GM21723 (cell line): ENCODE measurements around the gene ADGRB3.
"Not testable (repeated sequence)": the region's sequence is repeated elsewhere in the genome, so short reads cannot be mapped to it uniquely, and the experiment has no call there.

Experiments used
- ATAC-seq: cut with Tn5 transposase; IDR thresholded peaks from one replicate; pipeline ENCODE4 v1.9.1; 2021; ENCODE audit warnings: mild to moderate bottlenecking, moderate library complexity; ENCODE audit not compliant: unreplicated experiment

The ADGRB3 gene

DNA sequence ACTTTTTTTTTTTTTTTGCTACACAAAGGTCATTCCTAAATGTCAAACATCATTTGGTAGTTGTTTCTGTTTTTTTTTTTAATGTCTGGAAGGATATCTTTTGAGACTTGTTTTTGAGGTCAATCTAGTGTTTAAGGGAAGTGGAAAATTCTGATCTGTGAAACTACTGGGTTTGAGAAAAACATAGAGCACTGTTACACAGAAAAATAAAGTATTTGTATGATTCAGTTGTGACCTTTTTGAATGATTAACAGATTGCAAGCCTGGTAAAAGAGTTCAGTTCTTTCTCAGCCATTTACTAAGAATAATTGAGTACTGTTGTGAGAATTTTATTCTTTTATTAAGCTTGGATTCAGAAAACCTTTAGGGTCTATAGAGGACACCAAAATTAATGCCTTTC, 276.7 kb downstream of the ADGRB3 start:
- ATAC-seq, result no peak

DNA sequence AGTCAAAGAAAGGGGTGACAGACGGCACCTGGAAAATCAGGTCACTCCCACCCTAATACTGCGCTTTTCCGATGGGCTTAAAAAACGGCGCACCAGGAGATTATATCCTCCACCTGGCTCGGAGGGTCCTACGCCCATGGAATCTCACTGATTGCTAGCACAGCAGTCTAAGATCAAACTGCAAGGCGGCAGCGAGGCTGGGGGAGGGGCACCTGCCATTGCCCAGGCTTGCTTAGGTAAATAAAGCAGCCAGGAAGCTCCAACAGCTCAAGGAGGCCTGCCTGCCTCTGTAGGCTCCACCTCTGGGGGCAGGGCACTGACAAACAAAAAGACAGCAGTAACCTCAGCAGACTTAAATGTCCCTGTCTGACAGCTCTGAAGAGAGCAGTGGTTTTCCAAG, 277.7 kb downstream of the ADGRB3 start:
- not testable (repeated sequence) for ATAC-seq

DNA sequence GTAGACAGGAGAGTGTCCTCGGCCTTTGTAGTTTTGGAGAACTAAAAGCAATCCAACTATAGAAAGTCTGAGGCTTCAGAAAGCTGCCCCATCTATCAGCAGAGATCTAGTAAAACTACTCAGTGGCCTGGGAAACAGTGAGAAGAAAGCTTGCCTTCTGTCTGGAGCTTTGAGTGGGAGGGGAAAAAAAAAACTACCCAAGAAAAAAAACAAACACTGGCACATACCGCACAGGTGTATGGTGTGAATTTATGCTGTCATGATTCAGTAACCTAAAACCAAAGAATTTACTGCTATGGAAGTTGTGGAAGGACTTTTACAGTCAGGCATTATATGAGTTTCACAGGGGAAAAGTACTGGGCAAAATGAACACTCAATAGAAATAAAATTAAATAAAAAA, 280.5 kb downstream of the ADGRB3 start:
- ATAC-seq, result no peak

DNA sequence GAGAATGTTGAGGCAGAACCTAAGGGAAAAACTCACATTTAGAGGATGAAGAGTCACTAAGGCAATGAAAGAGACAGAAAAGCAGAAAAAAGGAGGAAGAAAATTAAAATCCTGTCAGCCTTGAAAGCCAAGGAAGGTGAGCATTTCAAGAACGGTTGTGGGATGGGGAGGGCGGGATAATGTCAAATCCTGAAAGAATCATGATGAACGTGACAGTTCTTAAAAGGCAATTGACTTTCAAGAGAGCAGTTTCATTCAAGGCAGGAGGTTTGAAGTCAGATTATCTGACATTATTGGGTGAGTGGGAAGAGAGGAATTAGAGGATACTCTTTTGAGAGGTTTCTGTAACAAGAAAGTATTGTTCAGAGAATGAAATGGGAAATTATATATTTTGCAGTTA, 284.5 kb downstream of the ADGRB3 start:
- no peak for ATAC-seq

DNA sequence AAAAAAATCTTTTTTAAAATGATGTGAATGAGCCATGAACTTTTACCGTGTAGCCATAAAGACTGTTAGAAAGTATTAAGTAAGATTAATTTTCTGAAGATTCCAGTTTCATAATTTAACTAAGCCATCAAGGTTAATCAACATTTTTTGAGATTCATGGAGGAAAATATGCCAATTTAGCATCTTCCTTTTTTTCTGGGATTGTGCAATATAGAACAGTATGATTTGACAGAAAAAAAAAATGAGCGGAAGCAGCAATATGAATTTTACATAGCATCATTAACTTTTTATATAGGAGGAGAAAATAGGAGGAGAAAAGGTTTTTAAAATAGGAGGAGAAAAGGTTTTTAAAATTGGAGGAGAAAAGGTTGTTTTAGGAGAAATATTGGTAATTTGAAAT, 306.3 kb downstream of the ADGRB3 start:
- ATAC-seq, result no peak

DNA sequence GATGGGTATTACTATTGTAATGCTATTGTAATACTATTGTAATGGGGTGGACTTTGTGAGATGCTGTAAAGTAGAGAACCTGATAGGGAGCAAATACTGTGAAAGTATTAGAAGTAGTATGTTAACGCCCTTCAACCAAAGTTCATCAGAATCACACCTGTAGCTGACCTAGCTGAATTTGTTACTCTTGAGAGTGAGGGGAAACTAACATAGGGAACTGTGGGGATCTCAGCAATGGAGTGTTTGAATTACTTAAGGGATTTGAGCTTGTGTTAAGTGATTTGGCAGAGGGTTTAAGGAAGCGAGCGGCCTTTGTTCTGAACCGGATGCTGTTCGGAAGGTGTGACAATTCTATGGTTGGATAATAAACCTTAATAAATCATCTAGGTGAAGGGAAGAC, 312.6 kb downstream of the ADGRB3 start:
- ATAC-seq, result no peak

DNA sequence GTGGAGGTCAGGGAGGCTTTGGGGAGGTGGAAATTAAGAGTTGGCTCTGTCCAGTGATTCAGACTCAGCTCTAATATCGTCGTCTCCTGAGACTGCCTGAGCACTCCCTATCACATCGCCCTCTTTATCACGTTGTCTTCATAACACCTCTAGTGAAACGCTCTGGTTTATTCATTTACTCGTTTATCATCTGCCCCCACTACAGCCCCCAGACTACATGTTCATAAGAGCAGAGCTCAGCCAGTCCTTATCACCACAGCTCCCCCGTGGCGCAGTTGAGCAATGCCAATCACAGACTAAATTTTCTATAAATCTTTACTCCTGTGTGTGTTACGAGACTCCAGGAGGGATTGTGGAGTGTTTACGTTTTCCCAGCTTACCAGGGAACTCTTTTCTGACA, 316.2 kb downstream of the ADGRB3 start:
- no peak for ATAC-seq

DNA sequence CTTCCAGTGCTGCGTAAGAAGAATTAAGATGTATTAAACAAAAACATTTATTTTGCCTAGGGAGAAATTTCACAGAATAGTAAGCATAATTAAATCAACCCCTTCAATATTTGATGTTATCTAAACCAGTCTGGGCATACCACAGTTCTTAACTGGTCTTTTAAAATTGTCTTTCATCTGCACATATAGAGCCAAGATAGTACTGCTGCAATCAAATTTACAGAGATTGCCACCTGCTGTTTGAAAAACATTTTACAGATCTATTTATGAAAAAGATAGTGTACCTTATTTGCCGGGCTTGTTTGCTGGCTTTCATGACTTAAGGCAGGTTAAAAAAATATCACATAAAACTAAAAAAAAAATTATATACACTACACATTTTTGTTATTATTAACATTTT, 323.2 kb downstream of the ADGRB3 start:
- ATAC-seq, result no peak

DNA sequence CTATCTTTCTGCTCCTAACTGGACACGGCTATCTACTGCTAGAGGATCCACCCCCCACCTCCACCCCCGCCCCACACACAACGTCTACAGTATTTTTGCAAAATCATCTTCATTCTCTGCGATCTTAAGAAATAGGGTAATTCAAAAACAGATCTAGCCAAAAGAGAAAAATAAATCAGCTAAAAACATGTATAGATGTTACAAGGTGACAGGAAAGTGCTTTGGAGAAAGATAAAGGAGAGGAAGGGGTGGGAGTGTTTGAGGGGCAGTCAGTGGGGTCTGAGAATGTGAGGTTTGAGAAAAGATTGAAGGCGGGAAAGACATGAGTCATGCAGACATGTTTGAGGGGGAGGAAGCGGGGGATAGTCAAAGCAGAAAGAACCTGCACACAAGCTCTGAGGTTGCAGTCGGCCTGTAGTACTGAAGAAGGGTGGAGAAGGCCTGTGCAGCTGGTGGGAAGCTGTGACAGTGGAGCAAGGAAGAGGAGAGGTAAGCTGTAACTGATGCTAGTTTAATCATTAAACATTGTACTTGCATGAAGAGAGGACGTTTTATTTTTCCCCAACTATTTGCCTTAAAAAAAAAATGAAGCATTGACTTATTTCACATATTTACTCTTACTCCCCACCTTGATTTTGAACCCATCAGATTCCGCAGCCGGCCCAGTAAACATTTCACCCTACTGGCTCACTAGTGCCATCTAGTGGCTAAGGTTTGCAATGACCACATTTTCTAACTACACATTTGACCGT, 332.6 kb downstream of the ADGRB3 start:
- peak; percentile 88 for ATAC-seq

DNA sequence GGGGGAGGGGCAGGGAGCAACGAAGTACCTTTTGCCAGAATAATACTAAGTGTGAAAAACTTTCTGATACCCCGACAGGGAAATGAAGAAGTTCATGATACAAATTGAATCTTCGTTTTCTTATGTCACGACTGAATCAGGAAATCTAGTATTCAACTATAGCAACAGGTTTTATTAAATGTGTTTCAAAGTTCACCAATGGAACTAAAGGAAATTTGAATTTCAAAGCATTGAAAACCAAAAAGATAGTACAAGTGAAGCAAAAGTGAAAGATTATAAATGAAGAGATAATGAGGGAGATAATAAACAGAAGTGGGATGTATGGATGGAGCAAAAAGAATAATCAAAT, 333.2 kb downstream of the ADGRB3 start:
- ATAC-seq, result no peak

DNA sequence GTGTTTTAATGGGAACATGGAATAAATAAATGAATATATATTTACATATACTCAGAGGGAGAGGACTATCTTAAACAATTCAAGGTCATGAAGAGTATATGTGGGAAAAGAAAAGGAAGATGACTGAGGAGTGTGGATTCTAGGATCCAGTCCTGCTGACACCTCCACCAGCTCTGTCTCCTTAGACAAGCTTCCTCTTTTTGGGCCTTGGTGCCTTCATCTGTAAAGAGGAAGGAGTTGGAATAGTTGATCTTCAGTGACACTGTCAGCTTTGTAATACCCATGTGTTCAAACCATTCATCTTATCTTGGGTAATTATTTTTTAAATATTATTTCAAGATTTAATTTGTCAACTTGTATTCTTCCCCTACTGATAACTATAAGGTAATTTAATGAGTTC, 338.0 kb downstream of the ADGRB3 start:
- ATAC-seq, result no peak

DNA sequence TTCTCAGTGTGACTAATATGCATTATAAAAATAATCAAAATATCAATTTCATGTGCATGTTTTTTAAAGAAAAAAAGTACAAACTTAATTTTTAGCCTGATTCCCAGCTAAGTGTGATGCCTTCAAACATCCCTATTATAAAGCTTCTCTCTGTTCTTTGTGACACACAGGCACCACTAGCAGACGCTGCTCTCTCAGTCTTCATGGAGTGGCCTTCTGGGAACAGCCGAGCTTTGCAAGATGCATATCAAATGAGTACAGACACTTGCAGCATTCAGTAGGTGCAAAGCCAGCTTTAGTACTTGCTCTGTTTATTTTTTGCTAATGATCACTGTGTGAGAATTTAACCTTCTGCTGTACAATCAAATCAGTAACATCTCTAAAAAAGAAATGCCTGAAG, 340.0 kb downstream of the ADGRB3 start:
- no peak for ATAC-seq

DNA sequence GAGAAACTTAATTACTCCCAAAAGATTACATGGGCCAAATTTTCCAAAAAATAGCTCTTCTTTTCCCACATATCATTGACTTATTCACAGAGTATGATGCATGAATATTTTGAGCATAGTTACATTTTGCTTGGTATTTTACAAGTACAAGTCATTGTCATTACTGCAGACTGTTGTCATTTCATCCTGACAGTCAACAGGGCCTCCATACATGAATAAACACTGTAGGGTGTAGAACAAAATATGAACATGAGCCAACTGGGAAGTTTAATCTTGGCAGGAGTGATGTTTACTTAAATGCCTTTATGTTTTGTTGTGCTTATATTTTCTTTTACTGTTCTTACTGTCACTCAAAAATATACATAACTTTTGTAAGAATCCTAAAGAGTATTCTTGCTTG, 340.7 kb downstream of the ADGRB3 start:
- ATAC-seq, result no peak

DNA sequence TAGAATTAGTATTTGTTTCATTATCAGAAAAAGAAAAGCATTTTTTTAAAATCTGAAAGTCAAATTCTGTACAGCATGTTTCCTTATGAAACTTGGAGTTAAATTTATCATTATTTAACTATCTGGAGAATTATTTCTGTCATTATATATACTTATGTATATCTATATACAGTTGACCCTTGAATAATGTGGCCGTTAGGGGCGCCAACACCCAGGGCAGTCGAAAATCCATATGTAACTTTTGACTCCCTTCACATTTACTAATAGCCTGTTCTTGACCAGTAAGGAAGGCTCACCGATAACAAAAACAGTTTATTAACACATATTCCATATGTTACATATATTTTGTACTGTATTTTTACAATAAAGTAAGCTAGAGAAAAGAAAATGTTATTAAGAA, 341.2 kb downstream of the ADGRB3 start:
- ATAC-seq, result no peak

DNA sequence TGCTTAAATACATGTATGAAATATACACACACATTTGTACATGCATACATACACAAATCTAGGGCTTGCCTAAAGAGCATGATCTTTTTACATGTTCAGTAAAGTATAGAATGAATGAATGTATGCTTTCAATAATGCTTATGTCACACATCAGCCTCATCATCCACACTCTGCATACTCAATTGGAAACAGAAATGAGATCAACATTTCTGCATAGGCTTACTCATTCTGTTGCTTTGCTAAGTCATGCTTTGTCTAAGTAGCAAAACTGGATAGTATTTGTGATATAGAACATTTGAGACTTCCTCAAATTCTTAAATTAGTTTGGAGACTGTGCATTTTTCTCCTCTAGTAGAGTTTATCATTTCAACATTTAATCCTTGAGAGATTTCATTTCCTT, 343.3 kb downstream of the ADGRB3 start:
- ATAC-seq, result no peak

DNA sequence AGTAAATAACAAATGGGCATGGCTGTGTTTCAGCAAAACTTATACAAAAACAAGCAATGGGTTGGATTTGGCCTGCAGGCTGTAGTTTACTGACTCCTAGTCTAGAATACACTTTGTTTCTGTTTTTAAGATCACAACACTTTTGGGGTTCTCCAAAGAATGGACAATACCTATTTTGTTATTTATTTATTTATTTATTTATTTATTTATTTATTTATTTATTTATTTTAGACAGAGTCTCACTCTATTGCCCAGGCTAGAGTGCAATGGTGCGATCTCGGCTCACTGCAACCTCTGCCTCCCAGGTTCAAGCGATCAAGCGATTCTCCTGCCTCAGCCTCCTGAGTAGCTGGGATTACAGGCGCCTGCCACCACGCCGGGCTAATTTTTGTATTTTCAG, 346.6 kb downstream of the ADGRB3 start:
- ATAC-seq, result not testable (repeated sequence)

DNA sequence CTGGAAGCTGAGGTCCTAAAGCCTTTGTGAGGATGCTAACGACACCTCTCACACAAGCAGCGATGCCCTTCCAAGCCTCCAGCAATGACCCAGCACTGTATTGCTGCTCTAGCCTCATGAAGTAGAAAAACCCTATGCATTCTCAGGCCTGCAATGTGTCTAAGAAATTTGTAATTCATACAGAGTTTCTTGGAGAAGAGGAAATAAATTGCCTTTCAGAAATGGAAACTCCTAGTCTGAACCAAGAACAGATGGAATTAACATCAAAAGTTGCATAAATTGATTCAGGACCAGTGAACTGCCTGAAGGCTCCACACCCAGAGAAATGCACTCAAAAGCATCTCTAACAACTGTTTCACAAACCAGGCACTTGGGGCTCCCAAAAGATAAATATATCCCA, 353.6 kb downstream of the ADGRB3 start:
- ATAC-seq, result no peak

DNA sequence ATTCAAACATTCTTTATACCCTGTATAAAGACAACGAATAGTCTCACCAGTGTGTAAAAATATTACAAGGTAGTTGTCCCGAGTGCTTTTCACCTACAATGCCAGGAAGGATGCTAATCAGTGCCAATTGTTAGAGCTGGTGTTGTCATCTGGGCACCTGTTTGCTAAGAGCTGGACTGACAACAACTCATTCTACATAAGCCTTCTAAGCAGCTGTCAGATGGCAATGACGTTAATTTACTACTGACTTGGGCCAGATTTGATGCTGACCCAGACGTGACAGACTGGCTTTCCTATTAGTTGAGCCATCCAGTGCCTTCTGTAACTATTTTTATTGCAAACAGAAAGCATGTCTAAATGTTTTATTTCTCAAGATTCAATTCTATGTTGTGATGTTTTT, 355.2 kb downstream of the ADGRB3 start:
- ATAC-seq, result no peak

DNA sequence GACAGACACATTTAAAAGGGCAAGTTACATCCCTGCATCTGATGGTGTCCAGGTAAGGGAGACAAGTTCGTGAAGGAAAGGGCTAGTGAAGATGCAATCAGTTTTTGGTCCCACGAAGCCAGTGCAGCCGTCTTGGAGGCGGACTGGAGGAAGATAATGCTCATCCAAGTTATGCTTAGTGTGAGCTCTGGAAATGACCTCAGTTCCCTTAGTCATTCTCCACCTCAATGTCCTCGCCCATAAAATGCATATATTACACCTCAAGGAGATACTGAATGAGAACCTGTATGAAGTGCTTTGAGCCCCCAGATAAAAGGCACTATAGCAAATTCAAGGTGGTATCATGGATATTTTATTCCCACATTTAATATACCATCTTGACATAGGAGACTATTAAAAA, 358.8 kb downstream of the ADGRB3 start:
- no peak for ATAC-seq

DNA sequence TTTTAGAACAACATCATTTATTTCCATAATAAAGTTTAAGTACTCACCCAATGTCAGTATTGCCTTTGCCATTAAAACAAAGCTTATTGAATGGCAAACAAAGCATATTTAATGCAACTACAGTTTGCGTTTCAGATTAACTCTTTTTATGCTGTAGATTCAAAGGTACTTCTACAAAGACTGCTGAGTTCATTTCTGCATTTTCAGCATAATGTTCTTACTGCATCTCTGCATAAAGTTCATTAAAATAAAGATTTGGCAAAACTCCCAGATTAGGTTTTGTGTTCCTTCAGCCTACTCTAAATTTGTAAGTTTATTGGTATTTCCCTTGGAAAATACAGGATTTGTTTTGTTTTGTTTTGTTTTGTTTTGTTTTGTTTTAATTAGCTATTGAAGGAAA, 359.4 kb downstream of the ADGRB3 start:
- ATAC-seq, result no peak

DNA sequence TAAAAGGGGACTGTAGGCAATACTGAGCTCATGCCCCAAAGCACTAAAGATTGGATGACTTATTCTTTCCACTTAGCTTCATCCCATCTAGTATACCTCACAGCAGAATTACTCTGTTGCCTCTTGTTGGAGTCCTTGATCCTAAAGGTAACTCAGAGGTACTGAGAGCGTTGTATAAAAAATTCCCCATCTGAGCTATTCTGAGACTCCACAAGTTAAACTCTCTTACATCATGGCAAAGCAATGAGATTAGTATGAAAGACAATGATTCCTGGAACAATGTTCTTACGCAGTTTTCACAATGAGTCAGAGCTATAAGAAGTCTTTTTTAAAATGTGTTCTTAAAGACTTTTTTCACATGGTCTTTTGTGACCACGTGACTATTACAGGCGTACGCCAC, 370.1 kb downstream of the ADGRB3 start:
- no peak for ATAC-seq

DNA sequence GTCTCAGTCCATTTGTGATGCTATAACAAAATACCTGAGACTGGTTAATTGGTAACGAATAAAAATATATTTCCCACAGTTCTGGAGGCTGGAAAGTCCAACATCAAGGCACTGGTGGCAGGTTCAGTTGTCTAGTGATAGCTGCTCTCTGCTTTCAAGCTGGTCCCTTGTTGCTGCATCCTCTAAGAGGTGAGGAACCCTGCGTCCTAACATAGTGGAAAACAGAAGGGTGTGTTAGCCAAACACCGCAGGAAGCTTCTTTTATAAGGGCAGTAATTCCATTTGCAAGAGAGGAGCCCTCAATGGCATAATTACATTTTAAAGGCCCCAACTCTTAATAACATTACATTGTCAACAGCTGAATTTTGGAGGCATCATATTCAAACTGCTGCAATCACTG, 372.7 kb downstream of the ADGRB3 start:
- ATAC-seq, result no peak

DNA sequence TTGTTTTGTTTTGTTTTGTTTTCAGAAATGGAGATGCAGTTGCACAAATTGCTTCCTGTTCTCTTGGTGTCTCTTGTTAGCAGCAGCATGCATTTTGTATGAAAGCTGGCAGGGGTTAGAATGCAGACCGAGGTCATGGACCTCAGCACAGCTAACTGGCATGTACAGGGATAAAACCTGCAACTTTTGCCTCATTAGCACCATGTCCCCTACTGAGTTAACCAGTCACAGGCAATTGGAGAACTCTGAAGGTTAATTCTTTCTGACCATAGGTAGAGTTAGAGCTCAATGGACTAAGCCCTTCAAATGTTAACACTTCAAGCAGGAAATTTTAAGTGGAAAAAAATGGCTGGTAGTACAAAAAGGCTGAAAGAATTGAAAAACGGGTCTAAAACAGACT, 377.1 kb downstream of the ADGRB3 start:
- ATAC-seq, result no peak
